ENCODE measurements around the gene COG5. TPM values are rescaled to one million over a fixed set of nuclear protein-coding genes. Genes with fewer than 3 reads are reported as not detected.

Gene COG5
- total and polyA plus RNA-seq, 9 of the 15 experiments (the other 6 are each of a cell fraction or from before 2014, with no cell fraction given) = 15.3 to 75.1 (median 56.4) TPM

GRCh38 chr7:107530751-107531150 lies 33.0 kb downstream of the COG5 start (continued):
- TF ChIP-seq GTF3C2 (IDR thresholded peaks at IDR 0.05; ENCODE audit: borderline replicate concordance, extremely low read depth, insufficient read length) (no peak), SP1 (CRISPR knock-in tag; IDR thresholded peaks at IDR 0.05) (no peak)

- ChIA-PET CTCF (ENCODE audit: low intra/inter-chr PET ratio) (no interaction called here), POLR2A (interaction anchor here (0.6 kb wide), 2 partner anchors 14 to 675 kb away, joined by 3 read pairs; no protein-coding TSS in a partner anchor)
- in situ Hi-C loops (cut with MboI) (no loop called here), intact Hi-C loops (cut with micrococcal nuclease) (no loop called here)
- ATAC-seq = no peak
- H3K36me3 ChIP-seq (ENCODE audit: control insufficient read depth, insufficient read depth, low read length) = peaks cover 29% of the 10 kb centered on the region; the same call in 2 of the 3 replicates
- no peaks in the 10 kb centered on the region for H3K9me1 ChIP-seq (ENCODE audit: control insufficient read depth, insufficient read depth, low read length)
- H3K9me3 ChIP-seq (replicated peaks; ENCODE audit: control insufficient read depth, insufficient read depth, low read depth, low read length) = no peaks in the 10 kb centered on the region
- H3K27me3 ChIP-seq (ENCODE audit: control insufficient read depth in 2 of 2, insufficient read depth in 2 of 2, low read length in 2 of 2) = no peaks in the 10 kb centered on the region
- H3K79me2 ChIP-seq (ENCODE audit: control insufficient read depth, insufficient read depth, low read length) = peaks cover 16% of the 10 kb centered on the region; the same call in 1 of the 3 replicates
- H3K4me1 ChIP-seq (replicated peaks in 1 of 2; ENCODE audit: control insufficient read depth in 2 of 2, insufficient read depth in 2 of 2, low read length in 2 of 2) = no peaks in the 10 kb centered on the region
- H3K4me3 ChIP-seq = no peak overlapping the region
- BruUV-seq (replicated peaks) = no TSS peak
- H3K4me2 ChIP-seq (ENCODE audit: insufficient read depth, low read length) = no peak overlapping the region
- no peak overlapping the region for H2AFZ ChIP-seq (ENCODE audit: low read depth, low read length)
- TF ChIP-seq MTA1 (IDR thresholded peaks at IDR 0.05; ENCODE audit: borderline replicate concordance) = no peak
- H3K9ac ChIP-seq (ENCODE audit: insufficient read depth in 1 of 2, low read depth in 2 of 2, low read length in 2 of 2) = no peak overlapping the region
- no peak for DNase-seq (ENCODE audit: extremely low read depth in 1 of 4, low spot score in 3 of 4)
- H3K27ac ChIP-seq (ENCODE audit: extremely low read depth, low read depth, low read length) = no peak overlapping the region
- H4K20me1 ChIP-seq (replicated peaks; ENCODE audit: control insufficient read depth, insufficient read depth, low read length) = no peaks in the 10 kb centered on the region
- FAIRE-seq = no peak
Measured at GRCh38 chr7:107528461-107528860, 35.3 kb downstream of the COG5 start.
